Measurements from ENCODE around the gene SLC33A1. TPM values are rescaled to one million over a fixed set of nuclear protein-coding genes. Genes with fewer than 3 reads are reported as not detected.

SLC33A1 gene
- total RNA-seq (10 to 100 TPM; 30.2 to 39.1 (median 35.6) TPM), polyA plus RNA-seq (10 to 100 TPM; 10.1 to 22.2 TPM)

GRCh38 chr3:155854141-155854940 lies at the start of gene SLC33A1:
SLC33A1 (minus strand) TSS chr3:155854427; CDS start chr3:155853997, 430 bp downstream.
- DNase-seq (peak; percentile 96 to 100 (median 99)), ATAC-seq (peak; percentile 91 to 97 (median 94)), FAIRE-seq (peak; percentile 91)
- Histone ChIP-seq H3K36me3 (no peaks in the 10 kb centered on the region), H3K4me1 (peaks cover 0 to 14% (median 6%) of the 10 kb centered on the region in 3 donors), H3K9me3 (no peaks in the 10 kb centered on the region), H3K27ac (peak within 1 kb of the TSS; percentile 91 to 97 (median 94)), H3K4me3 (peak within 1 kb of the TSS; percentile 86 to 99 (median 93)), H3K27me3 (no peaks in the 10 kb centered on the region)
- no peak for TF ChIP-seq CTCF (IDR thresholded peaks at IDR 0.05)
- WGBS, 2 donors = 0 to 1% methylated on average over 50 of the region's 50 CpGs
- intact Hi-C loops (cut with DNase I) = no loop called here

GRCh38 chr3:155895379-155895900 lies 41.2 kb upstream of the SLC33A1 start:
- Histone ChIP-seq H3K9me3 (no peaks in the 10 kb centered on the region), H3K27ac (no peak overlapping the region), H3K36me3 (peaks cover 0 to 23% (median 0%) of the 10 kb centered on the region in 3 donors), H3K4me1 (peaks cover 3 to 7% (median 6%) of the 10 kb centered on the region in 3 donors), H3K4me3 (no peak overlapping the region), H3K27me3 (no peaks in the 10 kb centered on the region)
- FAIRE-seq = no peak
- no peak for TF ChIP-seq CTCF (IDR thresholded peaks at IDR 0.05)
- no peak for DNase-seq
- no peak for ATAC-seq
- WGBS, 2 donors = 95 to 96% methylated on average over 7 of the region's 7 CpGs
- intact Hi-C loops (cut with DNase I) = no loop called here

GRCh38 chr3:155891321-155891720 lies 37.1 kb upstream of the SLC33A1 start:
- peaks cover 0 to 5% (median 0%) of the 10 kb centered on the region in 3 donors for H3K36me3 ChIP-seq

GRCh38 chr3:155890671-155891190 lies 36.5 kb upstream of the SLC33A1 start:
- H3K27ac ChIP-seq = no peak overlapping the region
- FAIRE-seq (no peak), ATAC-seq (peak; percentile 33 to 64 (median 48)), DNase-seq (no peak)
- peaks cover 0 to 5% (median 0%) of the 10 kb centered on the region in 3 donors for H3K36me3 ChIP-seq
- H3K4me3 ChIP-seq = no peak overlapping the region
- WGBS, 2 donors = 13 to 31% methylated on average over 2 of the region's 2 CpGs
- TF ChIP-seq CTCF (IDR thresholded peaks at IDR 0.05) = no peak
- H3K27me3 ChIP-seq = no peaks in the 10 kb centered on the region
- intact Hi-C loops (cut with DNase I) = no loop called here
- H3K9me3 ChIP-seq = no peaks in the 10 kb centered on the region
- peaks cover 7 to 16% (median 8%) of the 10 kb centered on the region in 3 donors for H3K4me1 ChIP-seq

More at GRCh38 chr3:155891321-155891720, 37.1 kb upstream of the SLC33A1 start:
- peaks cover 7 to 16% (median 8%) of the 10 kb centered on the region in 3 donors for H3K4me1 ChIP-seq
- ATAC-seq (no peak), FAIRE-seq (no peak), DNase-seq (no peak)
- intact Hi-C loops (cut with DNase I) = no loop called here
- H3K27ac ChIP-seq = no peak overlapping the region
- TF ChIP-seq CTCF (IDR thresholded peaks at IDR 0.05) = no peak
- H3K27me3 ChIP-seq = no peaks in the 10 kb centered on the region
- H3K4me3 ChIP-seq = no peak overlapping the region
- 93 to 97% methylated on average over 5 of the region's 5 CpGs for WGBS, 2 donors
- no peaks in the 10 kb centered on the region for H3K9me3 ChIP-seq

Measured in pancreas (tissue), 10 donors.